ENCODE measurements around the gene CDK4. TPM values are rescaled to one million over a fixed set of nuclear protein-coding genes. Genes with fewer than 3 reads are reported as not detected.

The CDK4 gene
- total and polyA plus RNA-seq, 2 of the 13 experiments (the other 11 are each of a cell fraction or from before 2014, with no cell fraction given) = 191 to 209 TPM

- FAIRE-seq (no peak), ATAC-seq (no peak), DNase-seq (ENCODE audit: low spot score) (no peak)
- Histone ChIP-seq H3K4me2 (ENCODE audit: low read depth, low read length) (no peak overlapping the region), H4K20me1 (ENCODE audit: insufficient read depth, low read length) (0 out of 2 replicates have a peak, but pooled peaks cover 5% of the 10 kb centered on the region), H3K4me3 (replicated peaks in 1 of 3; ENCODE audit: insufficient read depth in 1 of 3, low read depth in 2 of 3, low read length in 3 of 3) (no peak overlapping the region), H3K27me3 (ENCODE audit: control insufficient read depth in 1 of 2, insufficient read depth in 2 of 2, low read length in 2 of 2) (no peaks in the 10 kb centered on the region), H2AFZ (ENCODE audit: low read length) (no peak overlapping the region), H3K9me3 (ENCODE audit: low read length) (no peaks in the 10 kb centered on the region), H3K9ac (ENCODE audit: insufficient read depth, low read depth, low read length) (no peak overlapping the region), H3K79me2 (ENCODE audit: insufficient read depth, low read length) (peaks cover 3% of the 10 kb centered on the region), H3K4me1 (ENCODE audit: insufficient read depth, low read length) (peaks cover 28% of the 10 kb centered on the region), H3K27ac (ENCODE audit: extremely low read length, insufficient read depth, low read length) (no peak overlapping the region), H3K36me3 (replicated peaks in 1 of 2; ENCODE audit: control insufficient read depth in 1 of 2, insufficient read depth in 2 of 2, low read length in 2 of 2) (no peaks in the 10 kb centered on the region; a peak in 1 of 5 replicates)
- no TSS peak for BruUV-seq (replicated peaks)
- ChIA-PET CTCF (ENCODE audit: low intra/inter-chr PET ratio, low total read pairs) (interaction anchor here (2.3 kb wide), 1 partner anchor 147 kb away, joined by 10 read pairs; no protein-coding TSS in a partner anchor), POLR2A (interaction anchor here (1.1 to 3.5 kb wide), 2 partner anchors 13 to 24 kb away, joined by 3 to 11 read pairs; partner anchors contain the start of genes EEF1AKMT3, METTL1 and TSFM)
- intact Hi-C loops (cut with micrococcal nuclease; ENCODE audit: unreplicated experiment) (no loop called here), in situ Hi-C loops (cut with HindIII; ENCODE audit: extremely low pct_ligation_motif_present, low pct_unique_long_range_greater_than_20kb) (no loop called here)
- WGBS (ENCODE audit: low lambda C conversion rate) = 92% methylated on average over 12 of the region's 25 CpGs
- TF ChIP-seq AGO2 (optimal IDR thresholded peaks at IDR 0.05; ENCODE audit: low read depth, low read length) (no peak), HMGXB4 (CRISPR knock-in tag; IDR thresholded peaks at IDR 0.05; ENCODE audit: borderline replicate concordance in 1 of 2, low read depth in 1 of 2) (no peak), ZBTB7A (CRISPR knock-in tag; IDR thresholded peaks at IDR 0.05) (no peak), FOXO1 (CRISPR knock-in tag; IDR thresholded peaks at IDR 0.05) (no peak), PBX2 (CRISPR knock-in tag; IDR thresholded peaks at IDR 0.05) (no peak), IKZF1 (IDR thresholded peaks at IDR 0.05) (no peak), BATF2 (CRISPR knock-in tag; IDR thresholded peaks at IDR 0.05) (no peak), IRX3 (CRISPR knock-in tag; IDR thresholded peaks at IDR 0.05; ENCODE audit: borderline replicate concordance, low read depth) (no peak), ARID5B (CRISPR knock-in tag; IDR thresholded peaks at IDR 0.05) (no peak)
These were observed 6.6 kb upstream of the CDK4 start for GRCh38 chr12:57758552-57759359.
